Small intestine (tissue), 16 donors: ENCODE results near the gene XPR1. TPM values are rescaled to one million over a fixed set of nuclear protein-coding genes. Genes with fewer than 3 reads are reported as not detected.

ENCODE experiments used
- DNase-seq, 2 donors: peaks; one replicate each; pipeline versions ENCODE4 v3.0.0 to v3.0.0-alpha.2; 2013
- FAIRE-seq: peaks from 2 replicates; lab custom pipeline; 2012; peaks lifted over from hg19 to GRCh38; lab: Jason Lieb, UNC
- H3K27ac ChIP-seq, 3 donors: one replicate each; pipeline ENCODE4 v1.5.1; 2013; ENCODE audit warnings: low read length in 2 of 3, mild to moderate bottlenecking in 2 of 3, control low read depth in 1 of 3, inconsistent platforms in 1 of 3, low read depth in 1 of 3, moderate library complexity in 1 of 3
- H3K27me3 ChIP-seq, 3 donors: one replicate each; pipeline ENCODE4 v1.6.1; 2013; ENCODE audit warnings: low read length in 3 of 3, inconsistent platforms in 1 of 3; ENCODE audit not compliant: control insufficient read depth in 3 of 3, insufficient read depth in 3 of 3
- H3K36me3 ChIP-seq, 3 donors: one replicate each; pipeline ENCODE4 v1.6.1; 2013; ENCODE audit warnings: low read length in 3 of 3, inconsistent platforms in 1 of 3, low read depth in 1 of 3, mild to moderate bottlenecking in 1 of 3, moderate library complexity in 1 of 3; ENCODE audit not compliant: control insufficient read depth in 3 of 3, insufficient read depth in 2 of 3
- H3K4me1 ChIP-seq, 3 donors: one replicate each; pipeline ENCODE4 v1.6.1; 2013; ENCODE audit warnings: low read length in 2 of 3, inconsistent platforms in 1 of 3, low read depth in 1 of 3, mild to moderate bottlenecking in 1 of 3, moderate library complexity in 1 of 3; ENCODE audit not compliant: control insufficient read depth in 3 of 3, insufficient read depth in 2 of 3
- H3K4me3 ChIP-seq, 3 donors: one replicate each; pipeline ENCODE4 v1.5.1; 2013; ENCODE audit warnings: low read length in 3 of 3, control low read depth in 1 of 3, inconsistent platforms in 1 of 3, low read depth in 1 of 3, mild to moderate bottlenecking in 1 of 3, moderate library complexity in 1 of 3
- H3K9me3 ChIP-seq, 2 donors: one replicate each; pipeline ENCODE4 v1.6.1; 2013; ENCODE audit warnings: low read depth in 1 of 2, low read length in 1 of 2; ENCODE audit not compliant: control insufficient read depth in 2 of 2, insufficient read depth in 1 of 2
- WGBS, 3 donors: extraction: QIAGEN DNeasy Blood & Tissue Kit; methylation state at CpG; one replicate each; pipeline ENCODE4 v1.1.7; 2013; 5-methylcytosine and 5-hydroxymethylcytosine counted together
- long read RNA-seq, 10 donors: transcript quantifications; one replicate each; lab custom pipeline, GENCODE V29; 2026
- polyA plus RNA-seq, 4 donors: library from polyadenylated mRNA; stranded (reverse) in 3 of 4; unstranded in 1 of 4; fragments of 200-250 nt in 3 of 4; fragments of 120-200 nt in 1 of 4; gene quantifications; one replicate each; pipeline versions ENCODE4 v1.2.1 to v1.2.3, GENCODE V29; 2013
- donor health status: healthy with polysubstance abuse.
- donor health status: control.
- donor health status: control.
- donor health status: Bipolar disorder and iron deficiency.
- donor health status: healthy.

XPR1 gene
- 10 to 100 TPM in 2 of 4 donors, 1 to 10 TPM in 2; 5.1 to 27.3 (median 8.5) TPM for polyA plus RNA-seq
- long read RNA-seq, donor 1 = 0 reads
- long read RNA-seq, donor 2, full-length matches to known transcripts = 3 of 10 reads
- long read RNA-seq, donor 2, partial matches to known transcripts = 7 of 10 reads
- long read RNA-seq, donor 2, other reads (novel, unspliced or antisense) = 0 of 10 reads
- long read RNA-seq, donor 3, full-length matches to known transcripts = 1 of 1 reads
- long read RNA-seq, donor 3, partial matches to known transcripts = 0 of 1 reads
- long read RNA-seq, donor 3, other reads (novel, unspliced or antisense) = 0 of 1 reads
- long read RNA-seq, donor 4 = 0 reads
- long read RNA-seq, donor 5, full-length matches to known transcripts = 1 of 8 reads
- long read RNA-seq, donor 5, partial matches to known transcripts = 7 of 8 reads
- long read RNA-seq, donor 5, other reads (novel, unspliced or antisense) = 0 of 8 reads
- long read RNA-seq, donor 6, full-length matches to known transcripts = 1 of 1 reads
- long read RNA-seq, donor 6, partial matches to known transcripts = 0 of 1 reads
- long read RNA-seq, donor 6, other reads (novel, unspliced or antisense) = 0 of 1 reads
- long read RNA-seq, donor 7 = 0 reads
- long read RNA-seq, donor 8 = 0 reads
- long read RNA-seq, donor 9 = 0 reads
- long read RNA-seq, donor 10, full-length matches to known transcripts = 6 of 20 reads
- long read RNA-seq, donor 10, partial matches to known transcripts = 14 of 20 reads
- long read RNA-seq, donor 10, other reads (novel, unspliced or antisense) = 0 of 20 reads

DNA sequence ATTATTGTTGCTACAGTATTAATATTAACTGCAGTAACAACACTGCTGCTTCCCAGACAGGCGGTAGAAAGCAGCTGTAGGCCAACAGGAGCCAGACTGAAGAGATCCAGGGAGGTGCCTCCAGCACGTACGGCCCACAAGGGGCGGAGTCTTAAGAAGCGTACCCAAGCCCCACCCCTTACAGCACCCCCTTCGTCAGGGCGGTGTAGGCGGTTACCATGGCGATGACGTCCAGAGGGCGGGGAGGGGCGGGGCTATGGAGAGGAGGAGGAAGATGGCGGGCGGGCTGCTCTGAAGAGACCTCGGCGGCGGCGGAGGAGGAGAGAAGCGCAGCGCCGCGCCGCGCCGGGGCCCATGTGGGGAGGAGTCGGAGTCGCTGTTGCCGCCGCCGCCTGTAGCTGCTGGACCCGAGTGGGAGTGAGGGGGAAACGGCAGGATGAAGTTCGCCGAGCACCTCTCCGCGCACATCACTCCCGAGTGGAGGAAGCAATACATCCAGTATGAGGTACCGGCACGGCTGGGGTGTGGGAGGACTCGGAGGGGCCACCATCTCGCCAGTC, at the start of gene XPR1:
XPR1 (plus strand) TSS at position 257 of the 560 bp plus-strand sequence; CDS start at position 437, 180 bp downstream.
- Histone ChIP-seq H3K36me3 (no peaks in the 10 kb centered on the region), H3K27me3 (no peaks in the 10 kb centered on the region), H3K27ac (peak within 1 kb of the TSS; percentile 87 to 95 (median 94)), H3K4me3 (peak within 1 kb of the TSS; percentile 65 to 91 (median 88)), H3K9me3 (no peaks in the 10 kb centered on the region), H3K4me1 (peaks cover 0 to 10% (median 3%) of the 10 kb centered on the region in 3 donors)
- FAIRE-seq (peak; percentile 68), DNase-seq (peak; percentile 99 to 100)
- WGBS, 3 donors = 0 to 1% (median 0%) methylated on average over 29 to 41 of the region's 41 CpGs

DNA sequence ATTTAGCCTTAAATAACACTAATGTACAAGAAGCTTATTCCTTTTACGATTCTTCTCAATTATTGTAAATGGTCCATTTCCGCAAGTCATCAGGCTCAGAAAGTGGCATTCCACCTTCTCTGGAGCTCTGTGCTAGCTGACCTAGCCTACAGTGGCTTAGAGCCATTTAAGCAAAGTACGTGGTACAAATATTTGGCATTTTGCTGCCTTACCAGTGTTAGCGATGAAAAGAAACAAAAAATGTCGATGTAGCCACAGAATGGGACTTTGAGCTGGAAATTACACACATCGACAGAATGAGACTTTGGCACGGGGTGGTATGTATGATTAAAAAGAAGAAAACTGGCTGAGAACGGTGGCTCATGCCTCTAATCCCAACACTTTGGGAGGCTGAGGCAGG, 47.0 kb upstream of the XPR1 start:
- FAIRE-seq = no peak
- H3K27me3 ChIP-seq = no peaks in the 10 kb centered on the region
- 67 to 85% (median 85%) methylated on average over 8 of the region's 8 CpGs for WGBS, 3 donors

DNA sequence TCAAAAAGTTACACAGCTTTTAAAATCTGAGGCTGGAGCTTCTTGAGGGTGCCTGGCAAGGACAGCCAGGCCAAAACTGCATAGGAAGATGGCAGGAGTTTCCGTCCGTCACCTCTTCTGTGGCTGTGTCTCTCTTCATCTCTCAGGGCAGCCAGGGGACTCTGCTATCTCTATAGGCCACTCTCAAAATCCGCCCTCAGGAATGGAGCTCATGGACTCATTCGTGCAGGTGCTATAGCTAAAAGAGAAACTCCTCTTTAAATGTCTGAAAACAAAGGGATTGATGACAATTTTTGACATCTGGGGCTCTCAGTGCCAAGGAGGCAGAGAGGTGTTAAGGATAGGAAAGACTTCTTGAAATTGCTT, 45.8 kb upstream of the XPR1 start:
- WGBS, 3 donors = 80 to 91% (median 88%) methylated on average over 4 of the region's 4 CpGs
- H3K27ac ChIP-seq = no peak overlapping the region
- peaks cover 0 to 1% (median 0%) of the 10 kb centered on the region in 3 donors for H3K4me1 ChIP-seq
- no peak for DNase-seq
- H3K9me3 ChIP-seq = peaks cover 0 to 5% of the 10 kb centered on the region in 2 donors
- no peak for FAIRE-seq
- H3K4me3 ChIP-seq = no peak overlapping the region
- no peaks in the 10 kb centered on the region for H3K36me3 ChIP-seq
- H3K27me3 ChIP-seq = no peaks in the 10 kb centered on the region

More for the DNA sequence above, 47.0 kb upstream of the XPR1 start:
- Histone ChIP-seq H3K4me3 (no peak overlapping the region), H3K9me3 (peaks cover 0 to 5% of the 10 kb centered on the region in 2 donors), H3K36me3 (no peaks in the 10 kb centered on the region), H3K27ac (no peak overlapping the region), H3K4me1 (no peaks in the 10 kb centered on the region)
- no peak for DNase-seq

DNA sequence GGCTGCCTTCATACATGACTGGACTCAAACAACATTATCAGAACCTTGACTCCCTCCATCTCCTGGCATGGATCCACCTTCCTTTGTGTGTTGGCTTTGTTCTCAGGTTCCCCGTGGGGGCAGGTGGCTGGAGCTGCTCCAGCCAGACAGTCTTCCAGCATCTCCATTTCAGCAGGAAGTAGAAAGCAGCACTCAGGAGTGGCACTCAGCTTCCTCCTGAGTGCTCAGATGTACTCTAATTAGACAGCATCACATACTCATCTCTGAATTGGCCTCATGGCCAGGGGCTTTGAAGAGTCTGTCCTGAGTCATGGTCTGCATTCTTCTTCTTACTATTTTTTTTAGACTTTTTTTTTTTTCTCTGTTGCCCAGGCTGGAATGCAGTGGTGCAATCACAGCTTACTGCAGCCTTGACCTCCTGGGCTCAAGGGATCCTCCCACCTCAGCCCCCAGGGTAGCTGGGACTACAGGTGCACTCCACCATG, 45.1 kb upstream of the XPR1 start:
- 4 to 30% (median 21%) methylated on average over 1 of the region's 1 CpG for WGBS, 3 donors
- H3K36me3 ChIP-seq = no peaks in the 10 kb centered on the region
- H3K27ac ChIP-seq = no peak overlapping the region

DNA sequence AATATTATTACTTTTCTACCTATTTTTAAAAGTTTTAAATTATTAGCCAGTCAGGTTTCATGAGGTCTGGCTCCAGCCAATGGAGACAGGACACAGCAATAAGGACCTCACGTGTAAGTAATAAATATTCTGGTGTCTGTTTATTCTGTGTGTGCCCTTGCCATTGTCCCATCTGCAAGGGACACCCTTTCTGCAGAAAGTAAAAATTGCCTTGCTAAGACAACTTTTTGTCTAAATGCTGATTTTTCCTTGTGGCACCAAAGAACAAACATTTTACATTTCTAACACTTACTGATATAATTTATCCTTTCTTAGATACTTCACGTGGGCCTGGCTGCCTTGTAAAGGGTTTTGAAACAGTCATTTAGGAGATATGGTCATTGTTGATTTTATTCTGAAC, 43.7 kb upstream of the XPR1 start:
- no peak overlapping the region for H3K27ac ChIP-seq
- peaks cover 0 to 3% (median 0%) of the 10 kb centered on the region in 3 donors for H3K4me1 ChIP-seq
- DNase-seq = no peak
- H3K36me3 ChIP-seq = no peaks in the 10 kb centered on the region
- no peak overlapping the region for H3K4me3 ChIP-seq
- no peak for FAIRE-seq
- 58 to 66% (median 60%) methylated on average over 2 of the region's 2 CpGs for WGBS, 3 donors
- peaks cover 0 to 5% of the 10 kb centered on the region in 2 donors for H3K9me3 ChIP-seq
- H3K27me3 ChIP-seq = no peaks in the 10 kb centered on the region

More for the DNA sequence above, 45.1 kb upstream of the XPR1 start:
- Histone ChIP-seq H3K4me1 (peaks cover 0 to 3% (median 0%) of the 10 kb centered on the region in 3 donors), H3K27me3 (no peaks in the 10 kb centered on the region), H3K4me3 (no peak overlapping the region), H3K9me3 (peaks cover 0 to 5% of the 10 kb centered on the region in 2 donors)
- FAIRE-seq (no peak), DNase-seq (peak in 1 of 2 donors; percentile 41)

DNA sequence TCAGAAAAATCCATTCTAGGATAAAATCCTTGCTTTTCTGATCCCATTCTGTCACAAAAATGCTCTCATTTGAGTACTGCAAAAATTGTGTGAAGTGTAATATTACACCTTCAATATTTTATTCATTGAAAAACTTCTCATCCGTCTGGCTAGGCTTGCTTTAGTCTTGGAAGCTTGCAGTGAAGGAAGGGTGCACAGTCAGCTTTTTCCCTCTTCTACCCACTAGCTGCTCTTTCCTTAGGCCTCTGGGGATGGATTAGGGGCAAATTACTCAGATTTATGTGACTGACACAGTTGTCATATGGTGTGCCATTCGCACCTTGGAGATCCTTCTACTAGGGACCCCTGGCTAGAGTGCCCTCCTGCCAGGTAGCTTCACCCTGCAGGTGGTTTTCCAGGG, 40.9 kb upstream of the XPR1 start:
- WGBS, 3 donors = 88 to 95% (median 92%) methylated on average over 2 of the region's 2 CpGs
- DNase-seq = no peak
- Histone ChIP-seq H3K9me3 (peaks cover 0 to 5% of the 10 kb centered on the region in 2 donors), H3K27me3 (peaks cover 0 to 2% (median 0%) of the 10 kb centered on the region in 3 donors), H3K4me1 (peaks cover 0 to 3% (median 0%) of the 10 kb centered on the region in 3 donors), H3K36me3 (no peaks in the 10 kb centered on the region), H3K27ac (no peak overlapping the region), H3K4me3 (no peak overlapping the region)
- no peak for FAIRE-seq

DNA sequence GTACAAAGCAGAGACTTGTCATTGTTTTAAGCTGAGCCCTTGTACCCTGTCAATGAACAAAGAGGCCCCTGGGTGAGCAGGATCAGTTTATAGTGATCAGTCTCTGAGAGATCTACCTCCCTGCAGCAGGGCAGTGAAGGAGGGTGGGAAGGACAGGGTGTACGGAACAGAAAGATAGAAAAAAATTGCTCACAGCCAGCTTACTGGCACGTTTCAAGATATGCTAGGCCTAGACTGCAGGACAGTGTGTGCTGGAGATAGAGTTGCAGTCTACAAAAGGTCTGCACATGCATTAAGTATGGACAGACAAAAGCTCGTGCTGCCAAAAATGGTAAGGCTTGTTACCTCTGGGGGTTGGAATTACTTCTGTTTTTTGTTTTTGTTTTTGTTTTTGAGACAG, 38.4 kb upstream of the XPR1 start:
- no peak overlapping the region for H3K27ac ChIP-seq
- H3K4me3 ChIP-seq = no peak overlapping the region
- H3K4me1 ChIP-seq = peaks cover 0 to 6% (median 2%) of the 10 kb centered on the region in 3 donors
- DNase-seq (no peak), FAIRE-seq (no peak)
- no peaks in the 10 kb centered on the region for H3K9me3 ChIP-seq
- 77 to 83% (median 80%) methylated on average over 3 of the region's 3 CpGs for WGBS, 3 donors
- H3K36me3 ChIP-seq = no peaks in the 10 kb centered on the region
- H3K27me3 ChIP-seq = peaks cover 0 to 2% (median 0%) of the 10 kb centered on the region in 3 donors

DNA sequence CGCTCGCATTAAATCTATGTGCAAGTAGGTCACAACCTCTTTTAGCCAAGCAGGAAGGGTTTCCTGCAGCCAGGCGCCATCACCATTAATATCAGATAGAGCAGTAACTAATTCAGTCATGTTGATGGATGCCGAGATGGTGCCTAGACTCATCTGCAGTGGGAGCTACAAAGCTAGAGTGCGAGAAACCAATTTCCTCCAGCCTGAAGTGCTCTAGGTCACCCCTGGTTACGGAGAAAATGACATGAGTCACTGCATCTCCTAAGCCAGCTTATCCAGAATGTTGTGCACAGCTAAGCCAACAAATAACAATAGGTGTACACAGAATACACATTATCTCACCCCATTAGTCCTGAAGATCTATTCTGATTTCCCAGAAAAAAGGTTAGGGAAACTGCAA, 37.1 kb upstream of the XPR1 start:
- DNase-seq (no peak), FAIRE-seq (no peak)
- peaks cover 0 to 2% (median 0%) of the 10 kb centered on the region in 3 donors for H3K27me3 ChIP-seq
- H3K9me3 ChIP-seq = no peaks in the 10 kb centered on the region
- 84 to 92% (median 91%) methylated on average over 6 of the region's 6 CpGs for WGBS, 3 donors
- peaks cover 0 to 17% (median 2%) of the 10 kb centered on the region in 3 donors for H3K4me1 ChIP-seq
- no peak overlapping the region for H3K4me3 ChIP-seq
- no peak overlapping the region for H3K27ac ChIP-seq
- H3K36me3 ChIP-seq = no peaks in the 10 kb centered on the region
